HCT116 (cell line): ENCODE measurements around the gene SMG6.

Source experiments
- ATF3 ChIP-seq: IDR thresholded peaks from 2 replicates; pipeline ENCODE4 v1.6.1; 2012
- CTCF ChIP-seq, 3 experiments: fragments of 200-600 bp in 1 of 3; sonication (generic) in 1 of 3; IDR thresholded peaks in 2 of 3; conservative IDR thresholded peaks in 1 of 3; 2 replicates each; pipeline ENCODE4 v1.5.1; 2012 to 2017; ENCODE audit warnings: low read depth in 2 of 3, low read length in 2 of 3, antibody characterized with exemption in 1 of 3, borderline replicate concordance in 1 of 3, control low read depth in 1 of 3, mild to moderate bottlenecking in 1 of 3, mixed read lengths in 1 of 3, mixed run types in 1 of 3, moderate library complexity in 1 of 3; ENCODE audit not compliant: insufficient read depth in 1 of 3
- FOSL1 ChIP-seq: IDR thresholded peaks from 2 replicates; pipeline ENCODE4 v1.6.1; 2012; ENCODE audit warnings: low read depth
- MAX ChIP-seq: IDR thresholded peaks from 2 replicates; pipeline ENCODE4 v1.6.1; 2012
- POLR2A ChIP-seq: IDR thresholded peaks from 2 replicates; pipeline ENCODE4 v1.7.0; 2011; ENCODE audit warnings: borderline replicate concordance; ENCODE audit not compliant: insufficient read depth, insufficient read length; ENCODE audit errors: extremely low read depth
- POLR2AphosphoS5 ChIP-seq: IDR thresholded peaks from 2 replicates; pipeline ENCODE4 v1.6.1; 2011; ENCODE audit warnings: mild to moderate bottlenecking, low read depth, low read length, moderate library complexity

GRCh38 chr17:2136241-2136640 lies 167.3 kb downstream of the SMG6 start:
- TF ChIP-seq CTCF (IDR thresholded peaks at IDR 0.05 in 2 of 3, conservative IDR thresholded peaks at IDR 0.05 in 1 of 3; ENCODE audit: borderline replicate concordance in 1 of 3, insufficient read depth in 1 of 3, low read depth in 2 of 3, low read length in 2 of 3) (no peak), POLR2A (no peak), ATF3 (no peak), POLR2AphosphoS5 (no peak), FOSL1 (no peak), MAX (no peak)
